HUDEP-2 (cell line): Measurements from ENCODE around the gene RCOR3.

ENCODE experiments used
- DNase-seq, 76 experiments: peaks; one replicate each; lab custom pipeline; 2025; ENCODE audit not compliant: unreplicated experiment in 76 of 76; lab: John Stamatoyannopoulos, UW

The RCOR3 gene

DNA sequence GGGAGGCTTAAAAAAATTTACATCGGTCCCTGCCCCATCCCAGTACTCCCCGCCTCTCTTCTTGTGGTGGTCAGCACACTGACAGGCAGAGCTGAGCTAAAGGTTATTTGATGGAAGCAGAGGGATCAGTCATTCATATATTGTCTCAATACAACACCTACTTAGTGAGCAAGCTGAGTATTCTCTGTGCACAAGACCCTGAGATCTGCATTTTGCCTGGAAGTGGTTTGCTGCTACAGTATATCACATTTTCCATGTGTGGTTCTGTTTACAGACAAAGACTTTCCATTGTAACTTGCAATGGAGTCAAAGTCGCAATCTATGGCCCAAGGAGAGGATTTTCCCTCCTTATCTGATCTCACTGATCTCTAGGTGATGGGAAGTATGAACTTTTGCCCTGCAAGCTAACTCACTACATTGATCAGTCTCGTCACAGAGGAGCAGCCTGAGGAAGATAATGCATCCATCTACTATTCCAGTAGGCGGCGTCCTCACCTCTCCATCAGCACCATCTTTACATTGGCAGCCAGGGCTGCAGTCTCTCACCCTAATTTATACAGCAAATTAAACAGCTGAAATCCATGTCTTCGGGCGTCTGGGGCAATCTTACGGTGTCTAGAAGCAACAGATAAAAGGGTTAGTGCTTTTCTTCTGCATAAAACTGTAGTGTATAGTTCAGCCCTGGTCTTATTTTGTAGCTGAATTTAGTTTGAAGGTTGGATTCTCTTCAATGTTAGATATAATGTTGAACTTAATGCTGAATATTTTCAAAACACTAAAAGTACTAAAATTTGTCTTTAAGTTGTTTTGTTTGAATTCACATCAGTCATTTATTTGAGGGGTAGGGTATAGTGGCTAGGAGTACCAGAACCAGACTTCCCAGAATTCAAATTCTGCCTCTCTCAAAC lies 64.2 kb downstream of the RCOR3 start:
- DNase-seq = peak in 59 of 76 experiments; percentile 14 to 75 (median 40)

DNA sequence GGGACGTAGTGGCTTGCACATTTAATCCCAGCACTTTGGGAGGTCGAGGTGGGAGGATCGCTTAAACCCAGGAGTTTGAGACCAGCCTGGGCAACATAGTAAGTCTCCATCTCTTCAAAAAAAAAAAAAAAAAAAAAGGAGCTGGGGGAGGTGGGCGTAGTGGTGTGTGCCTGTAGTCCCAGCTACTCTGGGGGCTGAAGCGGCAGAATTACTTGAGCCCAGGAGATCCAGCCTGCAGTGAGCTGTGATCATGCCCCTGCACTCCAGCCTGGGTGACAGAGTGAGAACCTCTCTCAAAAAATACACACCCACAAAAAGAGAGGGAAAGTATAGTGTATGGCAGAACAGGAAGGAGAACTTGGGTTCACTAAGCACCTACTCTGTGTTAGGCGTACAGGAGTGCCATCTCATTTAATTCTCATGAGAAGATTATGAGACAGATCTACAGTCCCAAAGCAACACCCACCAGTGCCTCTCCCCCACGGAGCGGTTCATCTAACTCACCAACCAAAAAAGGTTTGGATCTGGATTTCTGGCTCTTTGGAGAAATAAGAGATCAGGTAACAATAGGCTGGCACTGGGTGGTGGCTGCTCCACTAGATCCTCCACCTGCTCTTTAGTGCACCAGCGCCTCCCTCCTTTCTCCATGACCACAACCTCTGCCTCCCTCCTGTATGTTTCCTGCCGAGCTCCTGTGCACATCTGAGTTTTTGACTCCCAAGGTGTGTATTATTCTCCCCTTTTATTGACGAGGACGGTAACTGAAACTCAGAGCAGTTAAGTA lies 66.0 kb downstream of the RCOR3 start:
- DNase-seq = no peak

DNA sequence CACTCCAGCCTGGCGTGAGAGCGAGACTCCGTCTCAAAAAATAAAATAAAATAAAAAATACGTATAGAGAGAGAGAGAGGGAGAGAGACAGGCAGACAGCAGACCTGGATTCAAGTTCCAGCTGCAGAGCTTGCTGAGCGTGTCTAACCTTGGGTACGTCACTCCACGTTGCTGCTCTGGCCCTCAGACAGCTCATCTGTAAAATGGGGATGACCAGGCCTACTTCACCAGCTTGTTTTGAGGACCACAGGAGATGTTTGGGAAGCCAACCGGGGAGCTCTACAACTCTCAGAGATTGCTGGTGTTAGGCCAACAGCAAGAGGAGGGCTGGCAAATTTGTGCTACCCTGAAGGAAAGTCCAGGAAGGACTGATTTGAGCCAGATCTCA lies 67.0 kb downstream of the RCOR3 start:
- DNase-seq = no peak

DNA sequence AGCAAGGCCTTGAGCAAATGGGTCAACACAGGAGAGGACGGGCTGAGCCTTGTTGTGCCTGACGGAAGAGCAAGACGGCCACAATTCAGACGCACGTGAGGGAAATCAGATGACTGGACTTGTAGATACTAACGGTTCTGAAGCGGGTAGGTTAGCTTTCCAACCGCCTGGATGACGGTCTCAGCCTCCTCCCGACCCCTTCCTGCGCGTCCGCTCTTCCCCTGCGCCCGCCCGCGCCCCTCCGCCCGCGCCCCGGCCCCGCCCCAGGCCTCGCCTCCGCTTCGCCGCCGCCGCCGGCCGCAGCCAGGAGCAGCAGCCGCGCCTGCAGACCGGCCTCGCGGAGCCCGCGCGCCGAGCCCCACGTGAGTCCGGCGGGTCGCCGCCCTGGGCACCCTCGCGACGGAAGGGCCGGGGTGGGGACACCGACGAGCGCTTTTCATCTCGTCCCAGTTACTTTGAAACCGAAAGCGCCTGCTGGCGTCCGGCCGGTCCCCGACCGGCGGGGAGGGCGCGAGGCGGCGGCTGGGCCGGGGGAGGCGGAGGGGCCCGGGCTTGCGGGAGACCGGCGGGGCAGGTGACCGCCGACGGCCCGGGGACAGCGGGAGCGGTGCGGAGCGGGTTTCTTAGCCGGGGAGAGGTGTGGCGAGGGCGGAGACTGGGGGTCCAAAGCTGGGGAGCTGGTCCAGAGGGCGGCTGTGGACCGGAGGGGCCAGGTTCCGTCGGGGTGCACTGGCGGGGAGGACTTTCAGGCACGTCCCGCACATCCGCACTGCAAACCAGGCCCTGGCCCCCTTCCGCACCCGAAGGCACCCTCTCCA lies 67.6 kb downstream of the RCOR3 start, which contains the start of gene TRAF5:
Gene TRAF5, plus strand, starts transcription at position 306 of the 818 bp plus-strand sequence. CDS start 26,407 bp downstream, outside the sequence.
- peak in 47 of 76 experiments; percentile 2 to 59 (median 25) for DNase-seq

DNA sequence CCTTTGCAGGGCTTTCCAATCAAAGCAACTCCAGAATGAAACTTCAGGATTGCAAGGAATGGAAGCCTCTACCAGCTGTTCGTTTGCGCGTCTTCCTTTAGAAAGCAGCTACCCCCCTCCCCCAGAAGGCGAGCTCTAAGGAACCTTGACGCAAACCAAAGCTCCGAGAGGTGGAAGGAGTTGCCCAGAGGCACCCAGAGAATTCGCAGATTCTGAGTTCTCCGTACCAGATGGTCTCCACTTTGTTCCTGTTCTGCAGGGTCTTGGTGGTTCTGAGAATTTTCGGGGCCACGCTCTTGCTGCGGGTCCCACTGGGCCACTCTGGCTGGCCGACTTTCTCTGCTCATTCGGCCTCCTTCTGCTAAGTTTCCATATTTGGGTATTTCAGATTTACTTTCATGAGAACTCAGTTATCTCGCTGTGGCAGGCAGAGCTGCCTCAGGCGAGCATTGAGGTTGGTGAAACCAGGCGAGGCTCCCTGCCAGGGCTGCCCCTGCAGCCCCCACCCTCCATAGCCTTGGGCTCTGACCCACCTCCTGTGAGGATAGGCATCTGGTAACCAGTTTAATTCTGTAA lies 68.3 kb downstream of the RCOR3 start:
- DNase-seq = peak in 58 of 76 experiments; percentile 8 to 69 (median 38)

DNA sequence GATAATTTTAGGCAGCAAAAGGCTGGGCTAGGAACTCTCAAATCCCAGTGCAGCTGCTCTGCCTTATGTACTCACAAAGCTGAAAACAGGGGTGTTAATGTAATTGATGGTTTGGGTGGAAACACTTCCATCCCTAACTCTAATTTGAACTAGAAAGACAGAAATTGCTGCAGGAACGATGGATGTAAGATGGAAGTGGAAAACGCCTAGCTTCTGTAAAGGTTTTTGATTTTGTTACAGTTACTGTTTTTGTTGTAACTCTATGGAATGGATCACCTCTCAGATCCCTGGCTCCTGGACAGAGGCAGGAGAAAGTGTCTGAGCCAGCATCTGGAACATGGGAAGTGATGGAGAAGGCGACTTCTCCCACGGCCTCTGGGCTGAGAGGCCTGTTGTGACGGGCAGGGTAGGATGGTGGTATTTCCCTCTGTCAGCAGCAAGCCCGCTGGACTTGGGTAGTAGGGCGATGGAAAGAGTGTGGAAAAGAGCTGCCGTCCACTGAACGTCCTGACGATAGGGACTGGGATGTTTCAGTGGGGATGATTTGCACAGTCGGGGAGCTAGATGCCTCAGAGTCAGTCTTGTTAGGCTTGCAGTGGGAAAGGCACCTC lies 69.0 kb downstream of the RCOR3 start:
- DNase-seq = no peak

DNA sequence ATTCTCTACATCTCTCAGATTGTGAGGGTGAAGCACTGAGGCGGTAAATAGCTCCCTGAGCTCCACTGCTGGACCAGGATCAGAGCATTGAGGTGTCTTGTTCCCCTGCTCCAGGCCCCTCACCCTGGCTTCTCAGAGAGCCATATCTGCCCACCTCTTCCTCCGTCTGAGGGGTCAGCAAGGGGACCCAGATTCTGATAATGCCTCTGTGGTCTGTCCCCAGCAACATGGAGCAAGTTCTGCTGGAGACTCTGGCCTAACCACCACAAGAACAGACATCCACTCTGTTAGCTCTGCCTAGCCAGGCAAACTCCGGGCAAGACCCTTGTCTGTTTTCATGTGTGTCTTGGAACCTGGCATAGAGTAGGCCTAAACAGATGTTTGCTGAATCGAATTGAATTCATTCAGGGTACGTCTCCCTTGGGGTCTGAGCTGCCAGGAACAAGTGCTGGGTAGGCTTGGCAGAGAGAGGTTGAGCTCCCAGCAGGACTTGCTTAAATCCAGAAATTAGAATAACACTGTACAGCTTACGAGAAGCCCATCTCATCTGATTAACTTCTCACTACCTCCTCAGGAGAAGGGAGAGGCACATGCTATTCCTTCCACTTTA lies 69.8 kb downstream of the RCOR3 start:
- DNase-seq = no peak

DNA sequence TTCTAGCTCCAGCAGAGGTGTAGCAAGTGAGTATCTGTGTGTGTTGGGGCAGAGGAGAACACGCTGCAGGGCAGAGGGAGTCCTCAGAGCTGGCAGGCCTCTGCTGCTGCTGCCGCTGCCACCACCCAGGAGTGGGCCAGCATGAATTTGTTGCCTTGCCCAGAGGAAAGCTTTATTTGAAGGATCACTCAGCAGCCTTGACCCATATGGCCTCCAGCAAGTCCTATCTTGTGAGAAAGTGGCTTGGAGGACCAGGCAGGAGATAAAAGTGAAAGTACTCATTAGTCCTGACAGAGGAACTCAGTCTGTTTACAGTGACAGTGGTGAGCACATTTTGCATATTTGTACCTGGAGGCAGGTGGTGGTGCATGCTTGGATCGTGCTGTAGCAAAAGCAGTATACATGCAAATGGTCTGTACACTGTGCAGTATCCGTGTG lies 70.6 kb downstream of the RCOR3 start:
- DNase-seq = no peak

DNA sequence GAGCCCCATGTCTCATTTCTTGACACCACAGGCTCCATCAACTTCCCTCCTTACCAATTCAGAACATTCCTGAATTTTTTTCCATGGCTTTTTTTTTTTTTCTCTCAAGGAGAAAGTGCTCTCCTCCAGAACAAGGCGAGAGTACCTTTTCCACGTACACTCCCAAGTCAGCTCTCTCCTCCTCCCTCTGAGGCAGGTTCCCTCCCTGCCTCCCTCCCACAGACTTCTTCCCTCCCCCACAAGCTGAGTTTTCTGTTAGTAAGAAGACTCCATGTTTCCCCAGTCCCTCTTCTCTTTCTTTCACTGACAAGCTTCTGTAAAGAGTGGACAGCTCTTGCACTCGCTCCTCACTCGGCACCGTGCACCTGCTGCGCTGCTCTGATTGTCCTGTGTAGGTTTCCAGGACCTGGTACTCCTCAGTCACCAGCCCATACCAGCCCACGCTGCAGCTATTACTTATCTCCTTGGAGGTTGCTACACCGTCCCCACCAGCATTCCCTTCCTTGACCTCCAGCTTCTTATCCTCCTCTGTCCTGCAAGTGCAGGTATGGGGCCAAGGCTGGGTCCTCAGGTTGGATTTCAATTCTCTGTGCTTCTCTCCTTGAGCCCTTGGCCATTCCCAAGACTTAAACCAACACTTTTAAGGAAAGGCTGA lies 71.2 kb downstream of the RCOR3 start:
- no peak for DNase-seq

DNA sequence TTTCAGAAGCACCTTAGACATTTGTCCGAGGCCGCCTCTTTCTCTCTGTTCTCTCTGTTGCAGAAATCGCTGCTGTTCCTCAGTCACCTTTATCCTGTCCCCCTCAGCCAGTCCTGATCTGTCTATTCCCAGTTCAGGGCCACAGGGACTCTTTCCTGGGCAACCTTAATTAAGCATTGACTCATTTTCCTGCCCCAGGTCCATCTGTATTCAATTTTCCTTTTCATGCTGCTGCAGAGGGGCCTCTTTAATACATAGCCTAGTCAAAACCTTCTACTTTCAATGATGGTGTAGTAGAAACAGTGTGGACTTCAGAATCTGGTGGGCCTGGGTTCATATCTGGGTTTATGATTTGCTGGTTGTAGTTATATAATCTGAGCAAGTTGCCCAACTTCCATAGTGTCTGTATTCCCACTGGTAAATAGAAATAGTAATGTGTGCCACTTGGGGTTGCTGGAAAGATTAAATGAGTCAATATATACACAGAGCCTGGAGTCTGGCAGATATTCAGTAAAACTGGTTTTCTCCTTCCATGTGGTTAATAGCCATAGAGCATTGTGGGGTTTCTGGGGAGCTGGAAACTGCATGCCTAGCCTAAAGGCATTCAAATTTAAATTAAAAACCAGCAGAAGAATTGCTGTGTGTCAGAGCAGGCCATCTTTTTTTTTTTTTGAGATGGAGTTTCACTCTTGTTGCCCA lies 72.0 kb downstream of the RCOR3 start:
- DNase-seq = no peak

DNA sequence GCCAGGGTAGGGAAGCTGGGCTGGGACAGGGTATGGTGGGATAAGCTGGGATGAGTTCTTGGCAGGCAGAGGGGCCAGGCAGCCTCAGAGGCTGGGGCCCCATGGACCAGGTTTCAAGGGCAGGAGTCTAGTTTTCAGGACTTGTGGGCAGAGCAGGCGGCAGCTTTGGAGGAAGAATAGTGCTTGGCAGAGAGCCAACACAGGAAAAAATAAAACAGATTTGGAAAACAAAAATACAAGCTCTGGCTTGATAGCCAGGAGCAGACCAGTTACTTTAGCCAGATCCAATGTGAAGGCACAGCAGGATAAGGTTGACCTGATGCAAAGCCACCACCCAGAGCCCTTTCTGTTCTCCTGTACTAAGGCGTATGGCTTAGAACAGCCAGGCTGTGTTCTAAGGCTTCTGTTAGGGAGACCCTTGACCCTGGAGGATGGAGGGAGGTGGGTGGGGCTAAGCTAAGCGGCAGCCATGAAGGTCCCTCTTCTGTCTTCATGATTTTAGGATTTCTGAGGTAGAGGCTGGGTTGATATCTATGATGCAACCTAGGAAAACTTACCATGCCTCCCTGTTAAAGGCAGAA lies 73.0 kb downstream of the RCOR3 start:
- no peak for DNase-seq

DNA sequence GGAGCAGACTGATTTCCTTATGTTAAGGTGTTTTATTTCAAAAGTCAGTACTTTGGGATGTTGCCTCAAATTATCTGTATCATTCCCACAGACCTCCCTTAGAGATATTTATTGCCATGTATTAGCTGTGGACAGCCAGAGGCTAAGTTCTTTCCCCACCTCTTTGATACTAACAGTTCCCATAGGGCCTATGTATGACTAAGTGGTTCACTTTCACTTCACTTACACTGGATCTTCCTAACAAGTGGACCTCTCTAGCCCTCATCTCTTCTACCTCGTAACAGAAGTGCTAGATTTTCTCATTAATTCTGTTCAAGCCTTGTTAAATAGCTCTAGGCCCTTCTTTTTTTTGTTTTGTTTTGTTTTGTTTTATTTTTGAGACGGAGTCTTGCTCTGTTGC lies 73.7 kb downstream of the RCOR3 start:
- no peak for DNase-seq

DNA sequence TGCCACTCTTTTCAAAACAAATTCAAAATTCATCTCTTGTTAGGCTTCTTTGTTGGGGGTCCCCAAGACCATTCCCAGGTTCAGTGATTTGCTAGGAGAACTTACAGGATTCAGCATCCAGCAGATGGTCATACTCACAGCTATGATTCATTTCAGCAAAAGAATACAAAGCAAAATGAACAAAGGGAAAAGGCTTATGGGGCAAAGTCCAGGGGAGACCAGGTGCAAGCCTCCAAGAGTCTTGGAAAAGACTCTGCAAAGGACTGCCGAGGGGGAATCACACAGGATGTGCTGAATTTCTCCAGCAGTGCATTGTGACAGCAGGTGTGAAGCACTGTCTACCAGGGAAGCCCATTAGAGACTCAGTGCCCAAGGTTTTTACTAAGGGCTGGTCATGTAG lies 74.7 kb downstream of the RCOR3 start:
- DNase-seq = no peak

DNA sequence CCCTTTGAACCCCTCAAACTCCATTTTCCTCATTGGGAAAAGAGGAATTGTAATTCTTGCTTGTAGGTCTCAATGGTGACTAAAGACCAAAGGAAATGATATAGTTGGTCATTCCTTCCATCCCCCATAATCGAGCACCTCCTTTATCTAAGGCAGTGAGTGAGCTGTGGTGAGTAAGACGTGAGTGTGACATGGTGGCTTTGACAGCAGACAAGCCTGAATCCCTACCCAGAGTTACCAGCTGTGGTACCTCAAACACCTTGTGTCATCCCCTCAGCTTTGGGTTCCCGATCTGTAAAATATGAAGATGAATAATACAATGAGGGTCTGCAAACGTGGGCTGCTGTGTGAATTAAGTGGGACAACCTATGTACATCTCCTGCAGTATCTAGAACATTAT lies 75.8 kb downstream of the RCOR3 start:
- DNase-seq = peak in 2 of 76 experiments; percentile 13 to 25

DNA sequence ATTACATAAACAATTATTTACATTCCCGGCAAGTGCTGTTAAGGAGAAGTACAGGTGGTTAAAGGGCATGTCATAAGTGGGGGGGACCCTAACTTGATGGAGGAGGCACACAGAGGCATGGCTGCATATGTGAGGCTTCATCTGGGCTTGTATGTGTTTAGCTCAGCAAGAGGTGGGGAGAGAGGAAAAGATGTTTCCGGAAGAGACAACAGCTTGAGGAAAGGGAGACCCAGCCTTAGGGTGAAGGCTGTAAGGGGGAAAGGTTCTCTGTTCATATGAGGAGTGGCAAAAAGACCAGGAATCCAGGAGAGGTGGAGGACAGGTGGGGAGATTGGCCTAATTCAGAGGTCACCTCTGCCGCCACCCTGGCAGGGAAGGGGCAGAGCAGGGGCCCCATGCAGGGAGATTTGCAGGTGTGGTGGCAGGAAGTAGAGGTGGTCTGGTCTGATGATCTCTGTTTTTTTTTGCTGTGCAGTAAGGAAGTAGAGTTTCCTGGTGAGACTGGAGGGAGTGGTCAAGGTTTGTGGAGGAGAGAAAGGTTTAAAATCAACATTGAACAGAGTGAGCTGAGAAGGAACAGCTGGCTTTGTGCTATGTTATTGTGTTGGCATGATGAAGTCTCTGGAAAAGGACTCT lies 76.5 kb downstream of the RCOR3 start:
- no peak for DNase-seq

DNA sequence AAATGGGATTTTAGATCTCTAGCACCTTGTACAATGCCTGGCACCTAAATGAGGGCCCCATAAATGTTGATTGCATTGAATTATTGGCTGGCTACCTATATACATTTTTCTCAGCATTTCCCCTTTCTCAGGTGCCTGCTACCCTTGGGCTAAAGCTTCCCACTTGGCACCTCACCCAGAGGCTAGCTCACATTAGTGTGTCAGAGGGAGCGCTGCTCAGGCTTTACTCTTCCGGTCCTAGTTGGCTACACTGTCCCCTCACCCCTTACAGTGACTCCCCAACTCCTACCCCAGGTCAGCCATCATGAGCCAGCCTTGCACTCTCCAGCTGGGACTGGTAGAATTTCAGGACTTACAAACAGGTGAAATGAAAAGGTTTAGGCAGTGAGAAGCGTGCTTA lies 77.0 kb downstream of the RCOR3 start:
- no peak for DNase-seq

DNA sequence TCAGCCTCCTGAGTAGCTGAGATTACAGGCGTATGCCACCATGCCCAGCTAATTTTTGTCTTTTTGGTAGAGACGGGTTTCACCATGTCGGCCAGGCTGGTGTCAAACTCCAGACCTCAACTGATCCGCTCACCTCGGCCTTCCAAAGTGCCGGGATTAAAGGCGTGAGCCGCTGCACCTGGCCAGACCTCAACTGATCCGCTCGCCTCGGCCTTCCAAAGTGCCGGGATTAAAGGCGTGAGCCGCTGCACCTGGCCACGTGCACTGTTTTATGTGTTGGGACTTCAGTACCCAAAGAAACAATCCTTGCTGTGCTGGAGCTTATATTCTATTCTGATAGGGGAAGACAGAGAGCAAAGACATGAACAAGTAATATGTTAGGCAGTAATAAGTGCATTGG lies 77.6 kb downstream of the RCOR3 start:
- DNase-seq = no peak
